CD4-positive, alpha-beta T cell (primary cell): ENCODE results near the gene PDE4A. TPM values are rescaled to one million over a fixed set of nuclear protein-coding genes. Genes with fewer than 3 reads are reported as not detected.

ENCODE experiments used
- ATAC-seq: fragments of 200-7000 bp; cut with Tn5 transposase; one replicate; pipeline ENCODE4 v1.10.0; 2022; ENCODE audit warnings: mild to moderate bottlenecking; ENCODE audit not compliant: poor library complexity
- CTCF ChIA-PET: fragments of 350-600 bp; sonication (Branson Sonifier 250); formaldehyde crosslinking; loops from one replicate; lab custom pipeline; 2021; ENCODE audit warnings: antibody characterized with exemption, inconsistent platforms; lab: Charles Lee
- POLR2A ChIA-PET: fragments of 350-600 bp; sonication (Branson Sonifier 250); formaldehyde crosslinking; loops from one replicate; lab custom pipeline; 2021; ENCODE audit warnings: antibody characterized with exemption, inconsistent platforms; lab: Charles Lee
- DNase-seq, 14 experiments: peaks; one replicate each; pipeline ENCODE4 v3.0.0-alpha.2; 2013 to 2020; ENCODE audit warnings: mixed read lengths in 2 of 14
- H3K27ac ChIP-seq, 2 donors: one replicate each; pipeline versions ENCODE4 v1.5.1 to v1.7.0; 2013; ENCODE audit warnings: low read length in 2 of 2, low read depth in 1 of 2, mild to moderate bottlenecking in 1 of 2
- H3K27me3 ChIP-seq, 2 experiments: 1 replicate in 1 of 2; 2 replicates in 1 of 2; pipeline versions ENCODE4 v1.6.1 to v1.7.0; 2013; ENCODE audit warnings: low read length in 2 of 2, control low read depth in 1 of 2, mild to moderate bottlenecking in 1 of 2, moderate library complexity in 1 of 2; ENCODE audit not compliant: insufficient read depth in 2 of 2, control insufficient read depth in 1 of 2
- H3K36me3 ChIP-seq: one replicate; pipeline ENCODE4 v1.6.1; 2013; ENCODE audit warnings: low read length, control low read depth; ENCODE audit not compliant: insufficient read depth
- H3K4me1 ChIP-seq: one replicate; pipeline ENCODE4 v1.6.1; 2013; ENCODE audit warnings: low read length, control low read depth; ENCODE audit not compliant: insufficient read depth
- H3K4me3 ChIP-seq: one replicate; pipeline ENCODE4 v1.5.1; 2013; ENCODE audit warnings: mild to moderate bottlenecking, low read length, moderate library complexity
- H3K9me3 ChIP-seq, 2 experiments: 1 replicate in 1 of 2; 2 replicates in 1 of 2; pipeline versions ENCODE4 v1.6.1 to v1.7.0; 2013; ENCODE audit warnings: low read length in 2 of 2, mild to moderate bottlenecking in 2 of 2, control low read depth in 1 of 2, moderate library complexity in 1 of 2; ENCODE audit not compliant: control insufficient read depth in 1 of 2, insufficient read depth in 1 of 2
- H3K27ac Mint-ChIP-seq: one replicate; pipeline ENCODE4 v1.8.0; 2020; ENCODE audit warnings: mixed read lengths
- H3K27me3 Mint-ChIP-seq: one replicate; pipeline ENCODE4 v1.8.0; 2021; ENCODE audit warnings: mixed read lengths
- H3K36me3 Mint-ChIP-seq: one replicate; pipeline ENCODE4 v1.8.0; 2021; ENCODE audit warnings: low read depth, mixed read lengths
- H3K4me1 Mint-ChIP-seq: one replicate; pipeline ENCODE4 v1.8.0; 2021; ENCODE audit warnings: low read depth, mixed read lengths
- H3K4me3 Mint-ChIP-seq: one replicate; pipeline ENCODE4 v1.8.0; 2020; ENCODE audit warnings: mild to moderate bottlenecking, mixed read lengths
- H3K9me3 Mint-ChIP-seq: one replicate; pipeline ENCODE4 v1.8.0; 2020; ENCODE audit warnings: mixed read lengths
- intact Hi-C, 2 experiments: fragments of 100-400 bp; cut with DNase I in 1 of 2; cut with micrococcal nuclease in 1 of 2; formaldehyde crosslinking; loops; one replicate each; pipeline versions ENCODE4 v1.15.1 to v1.9.0; 2023 to 2025; cut with DNase I, micrococcal nuclease
- total RNA-seq, 174 experiments: library from RNA in 2 of 174; stranded (reverse) in 2 of 174; gene quantifications; one replicate each; pipeline ENCODE4 v1.2.3 and lab custom pipeline; 2021 to 2026
- TF ChIP-seq, protein P1 (sequence below): fragments of 200-600 bp; IDR thresholded peaks from one replicate; pipeline ENCODE4 v1.8.0; 2022; ENCODE audit warnings: antibody characterized with exemption, mild to moderate bottlenecking

The PDE4A gene
- total RNA-seq, 2 experiments from 2014 or later, result 1.5 to 2.1 TPM

DNA sequence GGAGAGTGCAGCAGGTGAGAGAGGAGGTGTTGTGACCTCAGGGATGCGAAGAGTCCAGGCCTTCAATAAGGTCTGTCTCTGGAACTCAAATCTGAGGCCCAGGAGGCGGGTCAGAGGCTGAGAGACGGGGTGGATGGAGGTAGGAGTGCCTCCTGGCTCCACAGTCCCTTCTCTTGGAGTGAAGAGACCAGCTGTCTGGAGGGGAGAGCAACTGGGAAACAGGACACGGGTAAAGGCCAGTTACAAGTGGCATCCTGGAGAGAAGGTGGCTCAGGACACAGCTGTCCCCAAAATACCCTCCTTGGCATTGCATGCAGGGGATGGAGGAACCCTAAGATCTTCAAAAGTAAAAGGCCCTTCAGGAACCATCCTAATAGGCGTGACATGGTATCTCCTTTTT, 19.2 kb downstream of the PDE4A start:
- H3K4me1 ChIP-seq, result peaks cover 6% of the 10 kb centered on the region
- no peaks in the 10 kb centered on the region for H3K9me3 ChIP-seq
- H3K36me3 Mint-ChIP-seq, result no peaks in the 10 kb centered on the region
- DNase-seq (no peak), ATAC-seq (no peak)
- TF ChIP-seq, protein P1, sequence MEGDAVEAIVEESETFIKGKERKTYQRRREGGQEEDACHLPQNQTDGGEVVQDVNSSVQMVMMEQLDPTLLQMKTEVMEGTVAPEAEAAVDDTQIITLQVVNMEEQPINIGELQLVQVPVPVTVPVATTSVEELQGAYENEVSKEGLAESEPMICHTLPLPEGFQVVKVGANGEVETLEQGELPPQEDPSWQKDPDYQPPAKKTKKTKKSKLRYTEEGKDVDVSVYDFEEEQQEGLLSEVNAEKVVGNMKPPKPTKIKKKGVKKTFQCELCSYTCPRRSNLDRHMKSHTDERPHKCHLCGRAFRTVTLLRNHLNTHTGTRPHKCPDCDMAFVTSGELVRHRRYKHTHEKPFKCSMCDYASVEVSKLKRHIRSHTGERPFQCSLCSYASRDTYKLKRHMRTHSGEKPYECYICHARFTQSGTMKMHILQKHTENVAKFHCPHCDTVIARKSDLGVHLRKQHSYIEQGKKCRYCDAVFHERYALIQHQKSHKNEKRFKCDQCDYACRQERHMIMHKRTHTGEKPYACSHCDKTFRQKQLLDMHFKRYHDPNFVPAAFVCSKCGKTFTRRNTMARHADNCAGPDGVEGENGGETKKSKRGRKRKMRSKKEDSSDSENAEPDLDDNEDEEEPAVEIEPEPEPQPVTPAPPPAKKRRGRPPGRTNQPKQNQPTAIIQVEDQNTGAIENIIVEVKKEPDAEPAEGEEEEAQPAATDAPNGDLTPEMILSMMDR, result no peak
- H3K4me1 Mint-ChIP-seq, result no peaks in the 10 kb centered on the region
- H3K27me3 Mint-ChIP-seq, result no peaks in the 10 kb centered on the region
- intact Hi-C loops, result loop anchor here in 1 of 2 experiments (5.0 kb wide), 1 partner anchor 507 kb away; no protein-coding TSS in a partner anchor
- H3K27ac ChIP-seq, result no peak overlapping the region
- no peaks in the 10 kb centered on the region for H3K9me3 Mint-ChIP-seq
- no peak overlapping the region for H3K4me3 ChIP-seq
- CTCF ChIA-PET, result no interaction called here
- H3K27ac Mint-ChIP-seq, result no peak overlapping the region
- no peaks in the 10 kb centered on the region for H3K36me3 ChIP-seq
- POLR2A ChIA-PET, result no interaction called here
- H3K4me3 Mint-ChIP-seq, result no peak overlapping the region
- H3K27me3 ChIP-seq, result no peaks in the 10 kb centered on the region

DNA sequence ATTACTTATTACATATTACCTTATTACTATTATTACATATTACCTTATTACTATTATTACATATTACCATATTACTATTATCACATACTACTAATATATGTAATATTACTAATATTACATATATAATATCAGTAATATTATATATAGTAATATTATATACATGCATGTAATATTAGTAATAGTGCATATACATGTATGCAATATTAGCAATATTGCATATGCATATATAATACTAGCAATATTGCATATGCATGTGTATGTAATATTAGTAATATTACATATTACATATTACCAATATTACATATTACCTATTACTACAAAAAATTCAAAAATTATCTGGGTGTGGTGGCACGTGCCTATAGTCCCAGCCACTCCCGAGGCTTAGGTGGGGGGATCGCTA, 22.4 kb downstream of the PDE4A start:
- Histone ChIP-seq H3K9me3 (no peaks in the 10 kb centered on the region), H3K4me1 (no peaks in the 10 kb centered on the region), H3K4me3 (no peak overlapping the region), H3K27me3 (no peaks in the 10 kb centered on the region), H3K36me3 (no peaks in the 10 kb centered on the region), H3K27ac (no peak overlapping the region)
- ATAC-seq (no peak), DNase-seq (no peak)
- no peak overlapping the region for H3K4me3 Mint-ChIP-seq
- H3K9me3 Mint-ChIP-seq, result no peaks in the 10 kb centered on the region
- ChIA-PET POLR2A (interaction anchor here (0.6 kb wide), 1 partner anchor 39 kb away, joined by 3 read pairs; no protein-coding TSS in a partner anchor), CTCF (no interaction called here)
- H3K36me3 Mint-ChIP-seq, result no peaks in the 10 kb centered on the region
- H3K27me3 Mint-ChIP-seq, result no peaks in the 10 kb centered on the region
- intact Hi-C loops, result no loop called here
- H3K4me1 Mint-ChIP-seq, result no peaks in the 10 kb centered on the region
- TF ChIP-seq, protein P1, result no peak
- H3K27ac Mint-ChIP-seq, result no peak overlapping the region

DNA sequence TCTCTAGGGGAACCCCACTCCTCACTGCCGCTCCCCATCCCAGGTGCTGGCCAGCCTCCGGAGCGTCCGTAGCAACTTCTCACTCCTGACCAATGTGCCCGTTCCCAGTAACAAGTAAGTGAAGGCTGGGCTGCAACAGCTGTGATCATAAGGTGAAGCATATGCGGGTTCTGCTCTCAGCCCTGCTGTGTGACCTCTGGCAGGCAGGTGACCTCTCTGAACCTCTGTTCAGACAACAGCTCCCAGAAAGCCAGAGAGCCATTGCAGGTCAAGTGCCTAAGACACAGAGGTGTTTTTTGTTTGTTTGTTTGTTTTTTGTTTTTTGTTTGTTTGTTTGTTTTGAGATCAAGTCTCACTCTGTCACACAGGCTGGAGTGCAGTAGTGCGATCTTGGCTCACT, 28.7 kb downstream of the PDE4A start:
- Mint-ChIP-seq H3K27me3 (peaks cover 6% of the 10 kb centered on the region), H3K9me3 (no peaks in the 10 kb centered on the region), H3K4me1 (no peaks in the 10 kb centered on the region), H3K4me3 (no peak overlapping the region), H3K27ac (no peak overlapping the region), H3K36me3 (no peaks in the 10 kb centered on the region)
- POLR2A ChIA-PET, result no interaction called here
- no peak for DNase-seq
- CTCF ChIA-PET, result no interaction called here
- Histone ChIP-seq H3K36me3 (no peaks in the 10 kb centered on the region), H3K4me1 (no peaks in the 10 kb centered on the region), H3K9me3 (no peaks in the 10 kb centered on the region), H3K4me3 (no peak overlapping the region), H3K27me3 (no peaks in the 10 kb centered on the region), H3K27ac (no peak overlapping the region)
- TF ChIP-seq, protein P1, result no peak
- intact Hi-C loops, result no loop called here
- ATAC-seq, result no peak
